NCI-H460 (cell line): ENCODE measurements around the gene TTC21A. TPM values are rescaled to one million over a fixed set of nuclear protein-coding genes. Genes with fewer than 3 reads are reported as not detected.
A peak's percentile ranks its signal among the peaks of the same experiment; 100 is the strongest.

Source experiments
- DNase-seq: peaks from one replicate; pipeline ENCODE4 v3.0.0-alpha.2; 2016; ENCODE audit warnings: low read depth; ENCODE audit errors: extremely low read depth
- total RNA-seq: library from RNA; depleted of rRNA; stranded (reverse); fragments of >200 nt; shearing (Covaris generic); gene quantifications from 2 replicates; pipeline ENCODE4 v1.2.3, GENCODE V29; 2014

Gene TTC21A
- total RNA-seq, 1 experiment from 2014 or later: 1.2 TPM

- no peak for DNase-seq
These were observed 10.7 kb upstream of the TTC21A start for GRCh38 chr3:39096775-39097174.

- DNase-seq: no peak
These were observed 9.6 kb upstream of the TTC21A start for GRCh38 chr3:39097716-39098472.

- DNase-seq: no peak
These were observed 8.9 kb upstream of the TTC21A start for GRCh38 chr3:39098473-39099000.

DNA sequence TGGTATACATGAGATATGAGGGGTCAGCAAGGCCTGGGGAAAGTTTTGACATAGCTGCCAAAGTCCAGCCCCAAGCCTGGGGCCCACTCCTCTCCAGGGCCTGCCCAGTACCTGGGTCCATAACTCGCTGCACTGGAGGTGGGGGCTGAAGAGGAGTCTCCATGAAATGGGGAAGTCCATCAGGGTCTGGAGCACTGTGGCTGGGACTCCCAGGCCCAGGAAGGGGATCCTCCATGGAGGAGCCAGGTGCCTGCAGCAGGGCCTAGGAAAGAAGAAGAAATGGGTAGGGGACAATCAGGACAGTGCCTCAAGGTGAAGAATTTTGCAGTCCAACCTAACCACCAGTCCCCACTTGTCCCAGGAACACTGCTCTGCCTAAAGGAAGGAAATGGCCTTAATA is 8.2 kb upstream of the TTC21A start:
- no peak for DNase-seq

DNA sequence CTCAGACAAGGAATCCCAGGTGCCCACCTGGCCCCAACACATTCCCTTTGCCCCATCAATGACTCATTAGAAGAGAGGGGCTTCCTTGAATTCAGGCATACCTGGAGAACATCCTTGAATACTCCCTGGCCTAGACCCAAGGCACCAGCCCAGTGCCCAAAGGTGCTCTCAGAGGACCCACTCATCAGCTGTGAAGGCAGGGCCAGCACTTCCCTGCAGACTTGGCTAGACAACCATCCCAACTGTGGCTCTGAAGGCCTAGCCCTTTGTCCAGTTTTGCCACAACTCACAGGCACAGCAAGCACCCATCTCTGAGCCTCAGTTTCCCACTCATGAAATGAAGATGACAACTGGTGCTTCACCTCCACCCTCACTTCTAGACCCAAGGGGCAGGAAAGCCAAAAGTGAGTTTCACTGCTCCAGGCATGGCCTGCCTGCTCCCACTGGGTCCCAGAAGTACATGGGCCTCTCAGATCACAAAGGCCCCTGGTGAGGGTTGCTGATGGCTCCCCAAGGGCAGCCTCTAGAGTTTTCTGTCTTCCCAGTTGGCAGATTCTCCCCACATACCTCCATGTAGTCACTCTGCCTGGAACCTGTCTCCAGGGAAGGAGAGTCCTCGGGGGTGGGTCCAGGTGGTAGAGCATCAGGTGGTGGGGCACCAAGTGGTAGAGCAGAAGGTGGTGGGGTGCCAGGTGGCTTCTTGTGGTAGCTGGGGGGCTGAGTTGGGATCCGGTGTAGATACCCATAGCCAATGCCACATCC is 7.6 kb upstream of the TTC21A start:
- no peak for DNase-seq

GRCh38 chr3:39100500-39100886 is 7.0 kb upstream of the TTC21A start:
- DNase-seq: no peak

DNA sequence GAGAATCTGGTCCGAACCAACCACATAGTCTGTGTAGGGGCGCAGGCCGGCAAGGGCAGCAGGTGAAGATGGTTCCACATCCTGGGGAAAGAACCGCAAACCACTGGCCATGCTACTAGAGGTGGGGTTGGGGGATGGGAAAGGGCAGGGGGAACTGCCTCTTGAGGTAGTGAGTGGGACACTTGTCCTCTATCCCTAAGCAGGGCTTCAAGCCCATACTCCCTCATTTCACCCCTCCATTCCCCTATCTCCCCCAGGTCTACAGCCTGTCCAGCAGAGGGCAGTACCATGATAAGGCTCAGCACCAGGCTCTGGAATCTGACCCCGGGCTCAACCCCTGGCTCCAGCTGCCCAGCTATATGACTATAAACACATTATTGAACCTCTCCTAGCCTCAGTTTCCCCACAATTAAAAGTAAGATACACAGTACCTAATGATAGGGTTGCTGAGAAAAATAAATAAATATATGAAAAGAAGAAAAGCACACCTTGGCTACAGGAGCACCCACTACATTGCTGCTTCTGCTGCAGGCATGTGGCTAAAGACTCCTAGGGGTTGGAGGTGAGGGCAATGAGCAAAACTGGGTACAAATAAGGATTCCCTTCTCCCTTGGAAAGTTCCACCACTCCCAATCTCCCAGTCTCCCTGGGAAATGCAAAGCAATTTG is 6.3 kb upstream of the TTC21A start:
- peak; percentile 30 for DNase-seq

- DNase-seq: no peak
These were observed 4.8 kb upstream of the TTC21A start for GRCh38 chr3:39102504-39103323.

GRCh38 chr3:39103324-39103693 is 4.2 kb upstream of the TTC21A start:
- no peak for DNase-seq

DNA sequence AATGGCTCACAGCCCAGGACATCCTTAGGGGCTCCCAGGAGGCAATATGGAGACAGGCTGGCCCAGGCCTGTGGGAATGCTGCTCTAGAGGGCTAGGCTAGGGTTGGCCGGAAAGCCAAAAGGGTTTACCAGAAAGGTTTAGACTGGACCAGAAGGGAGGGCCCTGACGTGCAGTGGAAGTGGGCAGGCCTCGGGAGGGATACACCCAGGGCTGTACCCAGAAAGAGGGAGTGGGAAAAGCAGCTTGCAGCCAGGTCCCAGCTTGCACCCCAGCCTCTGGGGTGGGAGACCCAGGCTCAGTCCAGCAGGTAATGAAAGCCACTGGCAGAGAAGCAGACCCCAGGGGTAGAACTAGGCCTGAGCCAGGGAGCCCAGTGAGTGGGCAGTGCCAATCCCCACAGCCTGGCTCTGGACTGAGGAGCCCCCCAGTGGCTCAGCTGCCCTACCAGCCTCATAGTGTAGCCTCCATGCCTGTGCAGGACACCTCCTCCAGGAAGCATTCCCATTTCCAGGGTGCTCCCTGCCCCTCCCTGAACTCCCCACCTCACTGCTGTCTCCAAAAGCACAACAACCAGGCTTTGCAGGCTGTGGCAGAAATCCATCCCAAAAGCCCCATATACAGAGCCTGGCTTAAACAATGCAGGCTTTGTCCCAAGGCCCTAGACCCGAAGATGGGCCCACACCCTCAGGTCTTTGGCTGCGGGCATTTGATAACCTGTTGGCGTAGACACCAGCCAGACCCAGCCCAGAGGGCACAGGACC is 3.5 kb upstream of the TTC21A start:
- no peak for DNase-seq

- DNase-seq: no peak
These were observed 2.4 kb upstream of the TTC21A start for GRCh38 chr3:39104961-39105686.

DNA sequence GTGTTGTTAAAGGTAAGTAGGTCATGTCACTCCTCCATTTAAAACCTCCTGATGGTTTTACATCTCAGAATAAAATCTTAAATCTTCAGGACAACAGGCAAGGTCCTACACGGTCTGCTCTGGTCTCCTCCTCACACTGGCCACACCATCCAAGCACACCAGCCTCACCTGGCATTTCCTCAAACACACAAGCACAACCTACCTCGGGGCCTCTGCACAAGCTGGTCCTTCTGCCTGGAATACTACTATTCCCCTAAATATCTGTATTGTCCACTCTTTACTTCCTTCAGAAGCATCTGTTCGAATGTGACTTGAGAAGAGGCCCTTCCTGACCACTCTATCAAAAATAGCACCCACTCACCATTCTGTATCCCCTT is 1.8 kb upstream of the TTC21A start:
- no peak for DNase-seq

- no peak for DNase-seq
These were observed 1.1 kb upstream of the TTC21A start for GRCh38 chr3:39106281-39106811.

GRCh38 chr3:39106851-39107387 is 561 bp upstream of the TTC21A start:
- DNase-seq: peak; percentile 8

- DNase-seq: no peak
These were observed 775 bp downstream of the TTC21A start for GRCh38 chr3:39108200-39108710.

DNA sequence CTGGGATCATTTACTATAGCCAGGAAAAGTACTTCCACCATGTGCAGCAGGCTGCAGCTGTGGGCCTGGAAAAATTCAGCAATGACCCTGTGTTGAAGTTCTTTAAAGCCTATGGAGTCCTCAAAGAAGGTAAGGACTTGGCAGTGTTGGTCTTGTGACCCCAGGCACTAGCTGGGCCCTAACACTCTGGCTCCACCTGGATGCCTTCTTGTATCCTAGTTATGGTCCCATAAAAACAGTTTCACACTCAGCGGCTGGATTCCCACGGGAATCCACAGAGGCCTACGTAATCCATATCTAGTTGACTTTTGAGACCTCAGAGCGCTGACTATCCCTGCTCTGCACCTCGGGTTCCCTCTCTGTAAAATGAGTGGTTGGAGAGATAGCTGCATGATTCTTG is 1.6 kb downstream of the TTC21A start:
- DNase-seq: no peak

DNA sequence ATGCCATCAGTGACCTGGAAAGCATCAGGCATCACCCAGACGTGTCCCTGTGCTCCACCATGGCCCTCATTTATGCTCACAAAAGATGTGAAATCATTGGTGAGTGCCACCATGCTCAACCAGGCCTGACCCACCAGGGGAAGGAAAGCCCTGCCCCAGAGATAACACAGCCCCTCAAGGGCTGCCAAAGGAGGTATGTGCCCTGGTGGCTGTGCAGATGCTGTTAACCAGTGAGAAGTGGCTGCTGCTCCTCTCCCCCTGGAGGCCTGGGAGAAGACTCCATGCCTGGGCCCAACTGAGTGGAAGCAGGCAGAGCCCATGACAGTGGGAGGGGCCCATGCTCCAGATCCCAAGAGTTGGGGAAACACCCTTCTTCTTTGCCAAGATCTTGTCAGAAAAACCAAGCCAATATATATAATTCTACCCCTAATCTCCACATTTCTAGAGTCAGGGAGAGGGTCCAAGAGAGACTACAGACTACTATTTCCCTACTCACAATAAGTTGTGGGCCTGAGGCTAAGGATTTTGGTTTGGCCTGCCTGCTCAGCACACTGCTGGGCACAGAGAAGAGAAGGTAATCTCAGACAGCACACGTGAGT is 2.7 kb downstream of the TTC21A start:
- DNase-seq: no peak

GRCh38 chr3:39112113-39112512 is 4.6 kb downstream of the TTC21A start:
- DNase-seq: no peak
